Parathyroid adenoma (tissue), 2 donors: Measurements from ENCODE around the gene DIO1.
A peak's percentile ranks its signal among the peaks of the same experiment; 100 is the strongest.

Source experiments
- H2AFZ ChIP-seq: fragments of 300-600 bp; sonication (generic); one replicate; pipeline ENCODE4 v1.7.0; 2017; ENCODE audit warnings: antibody characterized with exemption, mild to moderate bottlenecking
- H3K27ac ChIP-seq: fragments of 300-600 bp; sonication (generic); one replicate; pipeline ENCODE4 v1.7.0; 2017
- H3K27me3 ChIP-seq: fragments of 300-600 bp; sonication (generic); one replicate; pipeline ENCODE4 v1.7.0; 2017; ENCODE audit warnings: low read length; ENCODE audit not compliant: control insufficient read depth, insufficient read depth
- H3K36me3 ChIP-seq: fragments of 300-600 bp; sonication (generic); one replicate; pipeline ENCODE4 v1.7.0; 2017; ENCODE audit warnings: low read length; ENCODE audit not compliant: control insufficient read depth, insufficient read depth
- H3K4me1 ChIP-seq: fragments of 300-600 bp; sonication (generic); one replicate; pipeline ENCODE4 v1.7.0; 2017; ENCODE audit warnings: control low read depth
- H3K4me2 ChIP-seq: fragments of 300-600 bp; sonication (generic); one replicate; pipeline ENCODE4 v1.7.0; 2017; ENCODE audit warnings: low read length
- H3K4me3 ChIP-seq: fragments of 300-600 bp; sonication (generic); one replicate; pipeline ENCODE4 v1.7.0; 2017; ENCODE audit warnings: low read depth, low read length
- H3K79me2 ChIP-seq: fragments of 300-600 bp; sonication (generic); one replicate; pipeline ENCODE4 v1.7.0; 2017; ENCODE audit warnings: control low read depth
- H3K9ac ChIP-seq: fragments of 300-600 bp; sonication (generic); one replicate; pipeline ENCODE4 v1.7.0; 2017; ENCODE audit warnings: mild to moderate bottlenecking
- H3K9me3 ChIP-seq: fragments of 300-600 bp; sonication (generic); one replicate; pipeline ENCODE4 v1.7.0; 2017; ENCODE audit warnings: low read length; ENCODE audit not compliant: control insufficient read depth
- TF ChIP-seq, protein P1 (sequence below): fragments of 300-600 bp; sonication (generic); IDR thresholded peaks from one replicate; pipeline ENCODE4 v1.7.0; 2017; ENCODE audit warnings: antibody characterized with exemption, mild to moderate bottlenecking
- donor health status: primary hyperparathyroidism.

The DIO1 gene

DNA sequence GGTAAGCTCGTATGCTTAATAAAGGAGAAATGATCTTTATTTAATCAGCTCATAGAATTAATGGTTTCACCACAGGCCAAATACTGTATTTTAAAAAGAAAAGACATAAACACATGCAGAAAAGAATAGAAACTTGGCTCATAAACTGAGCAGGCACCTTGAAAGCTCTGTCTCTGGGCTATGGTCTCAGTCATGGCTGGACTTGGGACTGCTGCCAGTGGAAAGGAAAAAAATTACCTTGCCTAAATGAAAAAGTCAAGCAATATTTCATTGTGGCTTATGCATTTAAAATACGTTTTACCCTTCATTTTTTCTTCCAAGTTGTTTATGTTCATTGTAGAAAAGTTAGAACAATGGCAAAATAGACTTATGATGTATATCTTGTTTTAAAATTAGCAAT lies 60.1 kb downstream of the DIO1 start:
- H3K79me2 ChIP-seq = no peaks in the 10 kb centered on the region
- H3K4me3 ChIP-seq = no peak overlapping the region
- no peak overlapping the region for H3K9ac ChIP-seq
- no peaks in the 10 kb centered on the region for H3K36me3 ChIP-seq
- H3K9me3 ChIP-seq = no peaks in the 10 kb centered on the region
- no peak overlapping the region for H3K27ac ChIP-seq
- H3K4me1 ChIP-seq = no peaks in the 10 kb centered on the region
- no peaks in the 10 kb centered on the region for H3K27me3 ChIP-seq
- H2AFZ ChIP-seq = no peak overlapping the region
- TF ChIP-seq, protein P1, sequence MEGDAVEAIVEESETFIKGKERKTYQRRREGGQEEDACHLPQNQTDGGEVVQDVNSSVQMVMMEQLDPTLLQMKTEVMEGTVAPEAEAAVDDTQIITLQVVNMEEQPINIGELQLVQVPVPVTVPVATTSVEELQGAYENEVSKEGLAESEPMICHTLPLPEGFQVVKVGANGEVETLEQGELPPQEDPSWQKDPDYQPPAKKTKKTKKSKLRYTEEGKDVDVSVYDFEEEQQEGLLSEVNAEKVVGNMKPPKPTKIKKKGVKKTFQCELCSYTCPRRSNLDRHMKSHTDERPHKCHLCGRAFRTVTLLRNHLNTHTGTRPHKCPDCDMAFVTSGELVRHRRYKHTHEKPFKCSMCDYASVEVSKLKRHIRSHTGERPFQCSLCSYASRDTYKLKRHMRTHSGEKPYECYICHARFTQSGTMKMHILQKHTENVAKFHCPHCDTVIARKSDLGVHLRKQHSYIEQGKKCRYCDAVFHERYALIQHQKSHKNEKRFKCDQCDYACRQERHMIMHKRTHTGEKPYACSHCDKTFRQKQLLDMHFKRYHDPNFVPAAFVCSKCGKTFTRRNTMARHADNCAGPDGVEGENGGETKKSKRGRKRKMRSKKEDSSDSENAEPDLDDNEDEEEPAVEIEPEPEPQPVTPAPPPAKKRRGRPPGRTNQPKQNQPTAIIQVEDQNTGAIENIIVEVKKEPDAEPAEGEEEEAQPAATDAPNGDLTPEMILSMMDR = no peak
- no peak overlapping the region for H3K4me2 ChIP-seq

DNA sequence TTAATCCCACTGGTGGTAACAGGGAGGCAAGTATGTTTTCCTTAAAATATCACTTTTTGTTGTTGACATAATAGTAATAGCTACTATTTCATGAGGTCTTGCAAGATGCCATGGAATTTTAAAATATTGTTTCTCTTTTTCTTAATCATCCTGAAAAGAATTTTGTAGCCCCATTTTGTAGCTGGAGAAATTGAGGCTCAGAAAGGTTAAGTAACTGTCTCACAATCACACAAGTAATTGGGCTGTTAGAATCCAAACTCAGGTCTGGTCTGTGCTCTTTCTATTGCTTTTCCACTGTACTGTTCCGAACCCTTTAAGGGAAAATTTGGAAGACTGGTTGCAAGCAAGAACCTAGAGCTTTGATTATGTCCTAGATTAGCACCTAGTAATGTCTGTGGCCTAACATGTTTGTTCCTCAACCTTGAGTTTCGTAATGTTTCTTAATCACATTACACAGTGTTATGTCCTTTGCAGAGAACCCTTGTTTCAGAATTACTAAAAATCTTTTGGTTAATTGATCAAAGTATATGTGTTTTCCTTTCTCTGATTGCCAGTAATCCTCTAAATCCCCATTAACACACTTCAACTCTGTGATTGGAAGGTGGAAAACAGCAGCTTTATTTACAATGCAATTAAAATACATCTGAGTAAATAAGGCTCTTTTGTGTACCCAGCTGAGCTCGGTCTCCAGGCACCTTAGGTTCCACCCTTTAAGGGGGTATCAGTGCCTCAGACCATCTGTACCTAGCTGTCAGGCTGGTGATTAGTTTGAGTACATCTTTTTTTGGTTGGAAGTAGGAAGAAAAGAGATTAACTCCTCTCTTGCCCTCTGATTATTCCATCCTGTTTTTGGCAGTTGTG lies 62.6 kb downstream of the DIO1 start:
- Histone ChIP-seq H3K27me3 (no peaks in the 10 kb centered on the region), H3K4me2 (no peak overlapping the region), H3K4me3 (no peak overlapping the region), H3K9me3 (no peaks in the 10 kb centered on the region), H2AFZ (no peak overlapping the region), H3K79me2 (no peaks in the 10 kb centered on the region), H3K4me1 (no peaks in the 10 kb centered on the region), H3K9ac (no peak overlapping the region), H3K27ac (peak overlapping the region; percentile 24), H3K36me3 (no peaks in the 10 kb centered on the region)
- TF ChIP-seq, protein P1 = no peak

DNA sequence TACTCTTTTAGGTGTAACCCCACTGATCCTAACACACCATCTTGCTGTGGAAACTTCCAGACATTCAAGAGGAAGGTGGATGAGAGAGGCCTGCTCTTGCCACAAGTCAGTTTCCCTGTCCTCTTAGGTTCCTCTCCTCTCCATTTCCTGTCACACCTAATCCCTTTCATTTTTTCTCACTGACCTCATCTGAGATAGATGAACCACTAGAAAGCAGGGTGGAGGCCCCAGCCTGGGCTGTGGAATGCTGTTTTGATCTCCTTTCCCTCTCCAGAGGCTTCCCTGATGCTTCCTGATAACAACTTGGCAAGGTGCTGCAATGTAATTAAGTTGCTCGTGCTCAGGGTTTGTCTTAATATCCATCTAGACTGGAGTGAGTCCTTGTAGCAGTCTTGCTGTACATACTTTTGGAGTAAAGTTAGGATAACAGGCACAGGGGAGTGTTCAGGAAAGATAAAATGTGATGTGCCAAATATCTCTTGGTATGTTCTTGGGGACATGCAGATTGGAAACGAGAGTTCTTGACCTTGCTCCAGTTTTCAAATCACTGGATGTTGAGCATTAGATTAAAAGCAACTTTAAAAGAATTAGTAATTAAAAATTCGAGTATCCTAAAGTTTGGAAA lies 63.3 kb downstream of the DIO1 start:
- TF ChIP-seq, protein P1 = no peak
- Histone ChIP-seq H3K4me3 (no peak overlapping the region), H3K9me3 (no peaks in the 10 kb centered on the region), H3K9ac (no peak overlapping the region), H3K27ac (peak overlapping the region; percentile 24), H2AFZ (no peak overlapping the region), H3K4me2 (no peak overlapping the region), H3K79me2 (no peaks in the 10 kb centered on the region), H3K27me3 (no peaks in the 10 kb centered on the region), H3K36me3 (no peaks in the 10 kb centered on the region), H3K4me1 (no peaks in the 10 kb centered on the region)

DNA sequence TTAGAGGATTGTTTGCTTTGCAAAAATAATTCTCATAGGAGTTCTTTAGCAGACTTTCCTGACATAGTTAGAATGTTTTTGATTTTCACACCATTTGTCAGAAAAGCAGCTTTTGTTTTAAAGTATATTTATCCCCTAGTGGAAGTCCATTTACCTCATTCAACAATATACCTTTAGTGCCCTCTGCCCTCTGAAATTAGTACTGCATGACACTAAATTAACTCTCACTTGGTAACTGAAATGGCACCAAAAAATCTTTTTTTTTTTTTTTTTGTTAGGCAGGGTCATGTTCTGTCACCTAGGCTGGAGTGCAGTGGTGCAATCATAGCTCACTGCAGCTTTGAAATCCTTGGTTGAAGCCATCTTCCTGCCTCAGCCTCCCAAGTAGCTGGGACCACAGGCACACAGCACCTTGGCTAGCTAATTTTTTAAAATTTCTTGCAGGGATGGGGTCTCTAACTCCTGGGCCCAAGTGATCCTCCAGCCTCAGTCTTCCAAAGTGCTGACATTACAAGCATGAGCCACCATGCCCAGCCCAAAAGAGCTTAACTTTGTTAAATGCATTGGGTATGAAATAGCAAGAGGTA lies 65.8 kb downstream of the DIO1 start:
- no peaks in the 10 kb centered on the region for H3K9me3 ChIP-seq
- H3K27me3 ChIP-seq = no peaks in the 10 kb centered on the region
- no peak overlapping the region for H3K9ac ChIP-seq
- TF ChIP-seq, protein P1 = peak; percentile 51
- no peaks in the 10 kb centered on the region for H3K36me3 ChIP-seq
- H3K79me2 ChIP-seq = no peaks in the 10 kb centered on the region
- no peak overlapping the region for H3K4me3 ChIP-seq
- no peaks in the 10 kb centered on the region for H3K4me1 ChIP-seq
- H2AFZ ChIP-seq = no peak overlapping the region
- H3K4me2 ChIP-seq = no peak overlapping the region
- H3K27ac ChIP-seq = no peak overlapping the region
